Mesendoderm (in vitro differentiated cells): ENCODE results near the gene EPB41L3.

Experiments
- DNase-seq: peaks from one replicate; pipeline ENCODE4 v3.0.0; 2013
- H2AK5ac ChIP-seq: 2 replicates; pipeline ENCODE4 v1.6.1; 2013; ENCODE audit warnings: low read length, inconsistent platforms
- H2BK120ac ChIP-seq: 2 replicates; pipeline ENCODE4 v1.6.1; 2013; ENCODE audit warnings: low read depth, mild to moderate bottlenecking, low read length, moderate library complexity, mixed read lengths
- H2BK15ac ChIP-seq: replicated peaks from 2 replicates; pipeline ENCODE4 v1.6.1; 2013; ENCODE audit warnings: low read depth, mild to moderate bottlenecking, moderate library complexity
- H2BK5ac ChIP-seq: 2 replicates; pipeline ENCODE4 v1.6.1; 2013; ENCODE audit warnings: low read length, inconsistent platforms
- H3K18ac ChIP-seq: 2 replicates; pipeline ENCODE4 v1.6.1; 2013; ENCODE audit warnings: mild to moderate bottlenecking, low read length, mixed read lengths
- H3K23ac ChIP-seq: one replicate; pipeline ENCODE4 v1.6.1; 2013; ENCODE audit warnings: low read length
- H3K27ac ChIP-seq: 2 replicates; pipeline ENCODE4 v1.5.1; 2013; ENCODE audit warnings: low read depth, mild to moderate bottlenecking, inconsistent platforms, low read length, moderate library complexity
- H3K27me3 ChIP-seq: 2 replicates; pipeline ENCODE4 v1.6.1; 2013; ENCODE audit warnings: low read length, control low read depth, mild to moderate bottlenecking, inconsistent platforms; ENCODE audit not compliant: insufficient read depth, poor library complexity
- H3K36me3 ChIP-seq: 2 replicates; pipeline ENCODE4 v1.6.1; 2013; ENCODE audit warnings: low read length, inconsistent platforms; ENCODE audit not compliant: control insufficient read depth, insufficient read depth
- H3K4ac ChIP-seq: one replicate; pipeline ENCODE4 v1.6.1; 2013; ENCODE audit warnings: low read depth, mild to moderate bottlenecking, low read length, moderate library complexity
- H3K4me1 ChIP-seq: 2 replicates; pipeline ENCODE4 v1.6.1; 2013; ENCODE audit warnings: low read depth, low read length, inconsistent platforms; ENCODE audit not compliant: control insufficient read depth
- H3K4me2 ChIP-seq: 2 replicates; pipeline ENCODE4 v1.6.1; 2013; ENCODE audit warnings: low read length
- H3K4me3 ChIP-seq: 2 replicates; pipeline ENCODE4 v1.5.1; 2013; ENCODE audit warnings: mild to moderate bottlenecking, low read length
- H3K56ac ChIP-seq: one replicate; pipeline ENCODE4 v1.6.1; 2013; ENCODE audit warnings: low read length
- H3K79me1 ChIP-seq: 2 replicates; pipeline ENCODE4 v1.6.1; 2013; ENCODE audit warnings: low read length, inconsistent platforms
- H3K79me2 ChIP-seq: 2 replicates; pipeline ENCODE4 v1.6.1; 2013; ENCODE audit warnings: mild to moderate bottlenecking, low read length; ENCODE audit not compliant: control insufficient read depth, insufficient read depth
- H3K9ac ChIP-seq: 2 replicates; pipeline ENCODE4 v1.6.1; 2013; ENCODE audit warnings: low read length, inconsistent platforms
- H4K5ac ChIP-seq: one replicate; pipeline ENCODE4 v1.6.1; 2013; ENCODE audit warnings: low read length
- H4K8ac ChIP-seq: one replicate; pipeline ENCODE4 v1.6.1; 2013; ENCODE audit warnings: low read depth, mild to moderate bottlenecking, control low read depth, low read length, moderate library complexity
- WGBS: extraction: QIAGEN DNeasy Blood & Tissue Kit; methylation state at CpG from one replicate; pipeline ENCODE4 v1.1.7; 2013; ENCODE audit warnings: low lambda C conversion rate, missing lambda C conversion rate; ENCODE audit not compliant: insufficient coverage; ENCODE audit errors: extremely low coverage; 5-methylcytosine and 5-hydroxymethylcytosine counted together

The EPB41L3 gene

DNA sequence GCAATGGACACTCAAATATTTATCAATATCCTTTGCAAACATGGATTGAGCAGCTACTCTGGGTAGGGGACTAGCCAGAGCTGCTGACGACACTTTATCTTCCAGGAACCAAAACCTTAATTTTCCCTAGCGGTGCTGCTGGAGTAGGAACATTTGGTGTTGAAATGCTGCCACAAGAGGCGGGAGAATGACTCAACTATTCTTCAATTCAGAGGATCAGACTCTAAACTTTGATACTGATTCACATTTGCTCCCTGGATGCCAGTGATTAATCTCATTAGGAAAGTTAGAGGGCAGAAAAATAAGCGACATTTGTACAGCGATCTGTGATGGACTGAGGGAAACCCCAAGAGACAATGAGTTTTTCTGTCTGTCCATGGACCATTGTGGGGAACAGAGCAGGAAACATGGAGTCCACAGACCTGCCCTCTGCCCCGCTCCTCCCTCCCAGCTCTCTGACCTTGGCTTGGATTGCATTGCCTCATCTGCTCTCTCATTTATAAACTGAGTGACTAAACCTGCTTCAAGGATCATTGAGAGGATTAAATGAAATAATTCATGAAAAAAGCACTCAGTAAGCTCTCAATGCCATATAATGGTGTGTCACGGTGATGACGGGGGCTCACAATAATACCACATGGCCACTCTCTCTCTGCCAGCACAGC lies 12.6 kb upstream of the EPB41L3 start:
- no peaks in the 10 kb centered on the region for H3K36me3 ChIP-seq
- no peak overlapping the region for H3K18ac ChIP-seq
- no peak overlapping the region for H3K9ac ChIP-seq
- H3K79me2 ChIP-seq: no peaks in the 10 kb centered on the region
- no peak for DNase-seq
- H2BK5ac ChIP-seq: no peak overlapping the region
- no peak overlapping the region for H3K27ac ChIP-seq
- H3K4me3 ChIP-seq: no peak overlapping the region
- H2AK5ac ChIP-seq: no peak overlapping the region
- H3K4me1 ChIP-seq: no peaks in the 10 kb centered on the region
- no peak overlapping the region for H3K23ac ChIP-seq
- H3K4me2 ChIP-seq: no peak overlapping the region
- H4K8ac ChIP-seq: no peak overlapping the region
- no peak overlapping the region for H2BK15ac ChIP-seq
- H3K4ac ChIP-seq: no peak overlapping the region
- no peaks in the 10 kb centered on the region for H3K27me3 ChIP-seq
- H3K79me1 ChIP-seq: no peaks in the 10 kb centered on the region
- no peak overlapping the region for H4K5ac ChIP-seq
- H2BK120ac ChIP-seq: no peak overlapping the region
- no CpG with 5 or more reads among the region's 8 CpGs for WGBS
- no peak overlapping the region for H3K56ac ChIP-seq

DNA sequence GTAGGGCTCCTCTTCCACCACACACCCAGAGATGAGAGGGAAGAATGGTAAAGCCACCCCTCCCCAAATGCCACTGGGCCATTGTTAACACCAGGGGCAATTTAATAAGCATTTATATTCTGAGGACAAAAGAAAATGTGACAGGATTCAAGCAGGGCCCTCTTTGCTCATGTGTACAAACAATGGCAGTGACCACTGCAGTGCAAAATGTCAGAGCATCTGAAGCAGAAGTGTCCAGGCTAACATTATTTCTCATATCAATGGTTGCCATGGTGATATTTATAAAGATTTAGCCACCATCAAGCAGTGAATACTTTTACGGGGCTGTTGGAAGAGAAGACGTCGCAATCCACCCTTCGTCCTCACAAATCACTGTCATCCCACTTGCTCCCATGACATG lies 10.8 kb upstream of the EPB41L3 start:
- no peak overlapping the region for H3K4ac ChIP-seq

DNA sequence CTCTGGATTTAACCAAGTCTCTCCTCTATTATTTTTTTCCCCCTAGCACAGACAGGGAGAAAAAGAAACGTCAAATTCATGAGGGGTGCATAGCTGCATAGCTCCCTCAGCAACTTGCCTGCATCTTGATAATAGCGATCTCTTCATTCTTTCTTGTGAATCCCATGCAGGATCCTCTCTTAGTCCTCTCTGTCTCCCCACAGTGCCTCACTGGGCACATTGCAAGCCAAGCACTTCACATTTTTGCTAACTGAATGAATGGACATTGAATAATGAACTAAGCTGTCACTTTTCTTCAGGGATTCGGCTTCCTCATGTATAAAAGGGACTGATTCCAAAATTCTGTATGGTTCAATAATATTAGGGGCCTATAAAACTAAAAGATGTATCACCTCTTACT lies 2.9 kb upstream of the EPB41L3 start:
- Histone ChIP-seq H3K79me2 (no peaks in the 10 kb centered on the region), H3K27me3 (no peaks in the 10 kb centered on the region), H2AK5ac (no peak overlapping the region), H3K4ac (no peak overlapping the region), H3K23ac (no peak overlapping the region), H3K9ac (no peak overlapping the region), H3K4me1 (no peaks in the 10 kb centered on the region), H2BK5ac (no peak overlapping the region), H3K56ac (no peak overlapping the region), H4K8ac (no peak overlapping the region), H2BK15ac (no peak overlapping the region), H3K27ac (no peak overlapping the region), H3K36me3 (no peaks in the 10 kb centered on the region), H3K79me1 (no peaks in the 10 kb centered on the region), H2BK120ac (no peak overlapping the region), H3K4me3 (no peak overlapping the region), H4K5ac (no peak overlapping the region), H3K18ac (no peak overlapping the region), H3K4me2 (no peak overlapping the region)
- no CpG with 5 or more reads among the region's 3 CpGs for WGBS
- DNase-seq: peak; percentile 83

More for the DNA sequence above, 10.8 kb upstream of the EPB41L3 start:
- H3K4me1 ChIP-seq: no peaks in the 10 kb centered on the region
- H3K79me1 ChIP-seq: no peaks in the 10 kb centered on the region
- no CpG with 5 or more reads among the region's 4 CpGs for WGBS
- no peaks in the 10 kb centered on the region for H3K27me3 ChIP-seq
- no peak overlapping the region for H2BK5ac ChIP-seq
- H4K8ac ChIP-seq: no peak overlapping the region
- H3K9ac ChIP-seq: no peak overlapping the region
- H3K4me3 ChIP-seq: no peak overlapping the region
- no peaks in the 10 kb centered on the region for H3K36me3 ChIP-seq
- no peak overlapping the region for H3K23ac ChIP-seq
- DNase-seq: no peak
- H3K56ac ChIP-seq: no peak overlapping the region
- no peak overlapping the region for H3K18ac ChIP-seq
- no peak overlapping the region for H3K4me2 ChIP-seq
- no peak overlapping the region for H2BK120ac ChIP-seq
- no peak overlapping the region for H3K27ac ChIP-seq
- H3K79me2 ChIP-seq: no peaks in the 10 kb centered on the region
- H2BK15ac ChIP-seq: no peak overlapping the region
- no peak overlapping the region for H2AK5ac ChIP-seq
- no peak overlapping the region for H4K5ac ChIP-seq

DNA sequence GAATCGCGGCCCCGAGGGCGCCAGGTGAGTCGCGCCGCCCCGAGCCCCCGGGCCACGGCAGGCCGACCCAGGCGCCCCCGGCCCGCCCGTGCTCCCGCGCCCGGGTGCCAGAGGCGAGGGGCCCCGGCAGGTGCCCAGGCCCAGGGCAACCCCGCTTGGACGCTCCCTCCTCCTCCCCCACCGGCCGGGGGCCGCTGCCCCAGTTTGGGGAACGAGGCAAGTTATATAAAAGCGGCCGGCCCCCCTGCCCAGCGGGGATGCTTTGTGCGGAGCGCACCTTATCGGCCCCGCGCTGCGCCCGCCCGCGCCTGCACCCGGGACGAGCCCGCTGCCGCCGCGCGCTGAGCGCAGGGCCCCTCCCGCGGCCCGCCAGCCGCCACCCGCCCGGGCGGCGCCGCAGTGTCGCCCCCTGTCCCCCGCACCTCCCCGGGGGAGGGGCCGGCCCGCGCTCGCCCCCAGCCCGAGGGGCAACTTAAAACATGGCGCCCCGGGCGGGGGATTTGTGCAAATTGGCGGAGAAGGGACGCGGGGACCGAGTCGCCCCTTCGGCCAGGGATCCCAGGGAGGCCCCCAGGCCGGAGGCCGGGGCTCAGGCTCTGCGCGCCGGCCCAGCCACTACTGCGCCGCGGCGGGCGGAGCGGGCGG lies 639 bp downstream of the EPB41L3 start:
- H3K79me1 ChIP-seq: peaks cover under 1% of the 10 kb centered on the region
- H3K18ac ChIP-seq: peak overlapping the region; percentile 77
- peak overlapping the region; percentile 46 for H2BK15ac ChIP-seq
- H3K79me2 ChIP-seq: peaks cover 4% of the 10 kb centered on the region
- peak overlapping the region; percentile 89 for H3K23ac ChIP-seq
- no peak overlapping the region for H4K5ac ChIP-seq
- H3K27me3 ChIP-seq: no peaks in the 10 kb centered on the region
- no peak overlapping the region for H2AK5ac ChIP-seq
- peaks cover 2% of the 10 kb centered on the region for H3K4me1 ChIP-seq
- DNase-seq: peak; percentile 65
- H3K4ac ChIP-seq: peak overlapping the region; percentile 95
- peak overlapping the region; percentile 82 for H3K27ac ChIP-seq
- peak overlapping the region; percentile 86 for H2BK120ac ChIP-seq
- peak overlapping the region; percentile 90 for H3K9ac ChIP-seq
- no CpG with 5 or more reads among the region's 84 CpGs for WGBS
- H3K36me3 ChIP-seq: no peaks in the 10 kb centered on the region
- no peak overlapping the region for H4K8ac ChIP-seq
- peak overlapping the region; percentile 58 for H3K4me2 ChIP-seq
- peak overlapping the region; percentile 73 for H3K4me3 ChIP-seq
- H3K56ac ChIP-seq: peak overlapping the region; percentile 93
- H2BK5ac ChIP-seq: peak overlapping the region; percentile 42

DNA sequence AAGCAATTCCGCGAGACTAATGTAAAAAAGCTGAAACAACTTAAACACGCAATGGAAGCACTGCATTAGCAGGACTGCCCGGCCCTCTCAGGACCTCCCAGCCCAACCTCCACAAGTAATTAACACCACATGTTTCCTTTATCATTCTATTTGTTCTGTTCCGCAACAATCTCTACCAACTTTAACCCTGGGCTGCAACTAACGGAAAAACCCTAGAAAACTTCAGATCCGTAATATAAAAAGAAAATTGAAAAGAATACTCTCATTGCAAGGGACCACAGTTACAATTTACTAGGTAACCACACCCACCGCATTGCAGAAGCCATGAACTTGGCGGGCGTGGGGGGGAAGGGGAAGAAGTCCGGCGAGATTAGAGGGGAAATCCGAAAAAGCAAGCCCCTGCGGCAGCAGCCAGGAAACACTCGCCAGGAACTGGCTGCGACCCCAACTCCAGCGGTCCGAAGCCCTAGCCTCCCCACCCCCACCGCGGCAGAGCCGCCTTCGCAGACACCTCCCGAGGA lies 1.2 kb downstream of the EPB41L3 start:
- peaks cover 2% of the 10 kb centered on the region for H3K79me1 ChIP-seq
- peak overlapping the region; percentile 82 for H3K27ac ChIP-seq
- peak overlapping the region; percentile 73 for H3K4me3 ChIP-seq
- peak overlapping the region; percentile 46 for H2BK15ac ChIP-seq
- DNase-seq: peak; percentile 73
- peak overlapping the region; percentile 58 for H3K4me2 ChIP-seq
- H2BK120ac ChIP-seq: peak overlapping the region; percentile 86
- H3K9ac ChIP-seq: peak overlapping the region; percentile 90
- H3K79me2 ChIP-seq: peaks cover 6% of the 10 kb centered on the region
- peak overlapping the region; percentile 93 for H3K56ac ChIP-seq
- peak overlapping the region; percentile 42 for H2BK5ac ChIP-seq
- WGBS: no CpG with 5 or more reads among the region's 23 CpGs
- peak overlapping the region; percentile 95 for H3K4ac ChIP-seq
- peaks cover 4% of the 10 kb centered on the region for H3K4me1 ChIP-seq
- peak overlapping the region; percentile 89 for H3K23ac ChIP-seq
- no peaks in the 10 kb centered on the region for H3K27me3 ChIP-seq
- H4K5ac ChIP-seq: no peak overlapping the region
- no peak overlapping the region for H4K8ac ChIP-seq
- no peaks in the 10 kb centered on the region for H3K36me3 ChIP-seq
- peak overlapping the region; percentile 77 for H3K18ac ChIP-seq
- no peak overlapping the region for H2AK5ac ChIP-seq
